AG04450 (cell line): Measurements from ENCODE around the gene RAB1B. TPM values are rescaled to one million over a fixed set of nuclear protein-coding genes. Genes with fewer than 3 reads are reported as not detected.
"Not testable (repeated sequence)": the region's sequence is repeated elsewhere in the genome, so short reads cannot be mapped to it uniquely, and the experiment has no call there.

Experiments
- CTCF ChIA-PET: fragments of 300-600, 350-600 bp; formaldehyde crosslinking; extraction: SDS; loops from one replicate; lab custom pipeline; 2022; ENCODE audit warnings: antibody characterized with exemption, inconsistent platforms; lab: Charles Lee
- POLR2A ChIA-PET: fragments of 350-600 bp; formaldehyde crosslinking; extraction: SDS; loops from one replicate; lab custom pipeline; 2021; ENCODE audit warnings: antibody characterized with exemption, inconsistent platforms; lab: Yijun Ruan, JAX
- DNase-seq: peaks from one replicate; pipeline ENCODE4 v3.0.0-alpha.2; 2011; ENCODE audit warnings: low read depth, low spot score
- H3K27ac ChIP-seq: one replicate; pipeline ENCODE4 v1.5.1; 2012; ENCODE audit warnings: low read depth, low read length, control low read depth
- H3K27me3 ChIP-seq: one replicate; pipeline ENCODE4 v1.6.0; 2012; ENCODE audit warnings: low read length; ENCODE audit not compliant: control insufficient read depth, insufficient read depth
- H3K4me3 ChIP-seq: 2 replicates; pipeline ENCODE4 v1.5.1; 2011; ENCODE audit warnings: mild to moderate bottlenecking, low read depth, low read length, control low read depth
- H3K9me3 ChIP-seq: 2 replicates; pipeline ENCODE4 v1.5.1; 2012; ENCODE audit warnings: low read length; ENCODE audit not compliant: control insufficient read depth, insufficient read depth
- CTCF ChIP-seq: IDR thresholded peaks from 2 replicates; pipeline ENCODE4 v1.5.1; 2011; ENCODE audit warnings: low read depth, low read length, control low read depth, inconsistent platforms
- polyA plus RNA-seq: library from polyadenylated mRNA; depleted of rRNA; stranded (reverse); fragments of >200 nt; gene quantifications from 2 replicates; pipeline ENCODE4 v1.2.3, GENCODE V29; 2011

RAB1B gene
- polyA plus RNA-seq, 1 experiment: 127 TPM

- Histone ChIP-seq H3K27ac (no peak overlapping the region), H3K9me3 (peaks cover 3% of the 10 kb centered on the region; the same call in 1 of the 2 replicates), H3K27me3 (no peaks in the 10 kb centered on the region), H3K4me3 (no peak overlapping the region)
- CTCF ChIA-PET: interaction anchor here (3.9 kb wide), 1 partner anchor 10 kb away, joined by 18 read pairs; no protein-coding TSS in a partner anchor
- POLR2A ChIA-PET: interaction anchor here (0.6 to 0.9 kb wide), 2 partner anchors 8 to 17 kb away, joined by 3 read pairs; partner anchors contain the start of gene YIF1A
- DNase-seq: no peak
- TF ChIP-seq CTCF: no peak
Measured at GRCh38 chr11:66272596-66272995, 4.2 kb downstream of the RAB1B start.

GRCh38 chr11:66274219-66274618 lies 5.8 kb downstream of the RAB1B start:
- ChIA-PET CTCF (interaction anchor here (3.9 kb wide), 1 partner anchor 8 kb away, joined by 18 read pairs; no protein-coding TSS in a partner anchor), POLR2A (no interaction called here)

GRCh38 chr11:66275396-66275795 lies 7.0 kb downstream of the RAB1B start:
- H3K27me3 ChIP-seq: no peaks in the 10 kb centered on the region
- ChIA-PET CTCF (no interaction called here), POLR2A (no interaction called here)
- no peak overlapping the region for H3K27ac ChIP-seq
- no peak for TF ChIP-seq CTCF
- H3K9me3 ChIP-seq: no peaks in the 10 kb centered on the region; the same call in 1 of the 2 replicates
- no peak overlapping the region for H3K4me3 ChIP-seq
- DNase-seq: no peak

More at GRCh38 chr11:66274219-66274618, 5.8 kb downstream of the RAB1B start:
- DNase-seq: no peak
- no peak for TF ChIP-seq CTCF
- Histone ChIP-seq H3K9me3 (peaks cover under 1% of the 10 kb centered on the region; the same call in 1 of the 2 replicates), H3K27me3 (no peaks in the 10 kb centered on the region), H3K27ac (no peak overlapping the region), H3K4me3 (no peak overlapping the region)

GRCh38 chr11:66275984-66276612 lies 7.7 kb downstream of the RAB1B start:
- H3K27me3 ChIP-seq: no peaks in the 10 kb centered on the region
- no peak for TF ChIP-seq CTCF
- CTCF ChIA-PET: no interaction called here

GRCh38 chr11:66276619-66277018 lies 8.2 kb downstream of the RAB1B start:
- DNase-seq, POLR2A ChIA-PET, CTCF ChIA-PET, H3K9me3 ChIP-seq, H3K4me3 ChIP-seq, H3K27me3 ChIP-seq, H3K27ac ChIP-seq: not testable (repeated sequence)

More at GRCh38 chr11:66275984-66276612, 7.7 kb downstream of the RAB1B start:
- POLR2A ChIA-PET: no interaction called here
- no peak for DNase-seq
- no peak overlapping the region for H3K4me3 ChIP-seq
- no peak overlapping the region for H3K27ac ChIP-seq
- no peaks in the 10 kb centered on the region; the same call in 1 of the 2 replicates for H3K9me3 ChIP-seq

GRCh38 chr11:66277064-66277463 lies 8.6 kb downstream of the RAB1B start:
- DNase-seq, H3K27me3 ChIP-seq, CTCF ChIA-PET, H3K27ac ChIP-seq, H3K9me3 ChIP-seq, H3K4me3 ChIP-seq: not testable (repeated sequence)
- POLR2A ChIA-PET: interaction anchor here (0.7 to 0.9 kb wide), 2 partner anchors 9 kb away, joined by 3 read pairs; no protein-coding TSS in a partner anchor
